Activated CD4-positive, alpha-beta T cell treated with anti-CD3 and anti-CD28 coated beads, Interleukin-2, amount 50 U/mL, for 4 hours (primary cell): ENCODE data around the gene SLX1B.
A peak's percentile ranks its signal among the peaks of the same experiment; 100 is the strongest.
"Not testable (repeated sequence)": the region's sequence is repeated elsewhere in the genome, so short reads cannot be mapped to it uniquely, and the experiment has no call there.

Experiments
- DNase-seq, 2 experiments: peaks; one replicate each; pipeline ENCODE4 v3.0.0-alpha.2; 2020

Gene SLX1B

DNA sequence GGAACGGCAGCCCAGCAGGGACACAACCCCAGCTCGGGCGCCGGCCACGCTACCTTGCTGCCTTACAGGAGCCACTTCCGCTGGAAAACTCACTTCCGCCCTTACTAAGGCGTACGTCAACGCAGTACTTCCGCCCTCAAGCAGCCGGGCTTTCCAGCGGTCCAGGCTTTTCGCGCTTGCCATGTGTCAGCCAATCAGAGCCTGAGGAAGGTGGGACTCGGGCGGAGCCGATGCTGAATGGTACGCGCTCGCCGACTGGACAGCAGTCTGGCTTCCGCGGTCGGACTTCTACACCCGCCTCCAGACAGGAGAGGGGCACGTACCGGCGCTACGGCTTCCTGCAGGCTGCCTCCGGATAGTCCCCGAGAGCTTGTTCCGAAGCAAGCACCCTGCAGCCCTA, at the start of gene SLX1B, which contains the start of gene BOLA2:
Gene SLX1B (plus strand): TSS at position 265 of the 400 bp plus-strand sequence.
Gene BOLA2 (minus strand): TSS at position 83 of the 400 bp plus-strand sequence. CDS start 98 bp downstream, outside the sequence.
- DNase-seq, result not testable (repeated sequence)

DNA sequence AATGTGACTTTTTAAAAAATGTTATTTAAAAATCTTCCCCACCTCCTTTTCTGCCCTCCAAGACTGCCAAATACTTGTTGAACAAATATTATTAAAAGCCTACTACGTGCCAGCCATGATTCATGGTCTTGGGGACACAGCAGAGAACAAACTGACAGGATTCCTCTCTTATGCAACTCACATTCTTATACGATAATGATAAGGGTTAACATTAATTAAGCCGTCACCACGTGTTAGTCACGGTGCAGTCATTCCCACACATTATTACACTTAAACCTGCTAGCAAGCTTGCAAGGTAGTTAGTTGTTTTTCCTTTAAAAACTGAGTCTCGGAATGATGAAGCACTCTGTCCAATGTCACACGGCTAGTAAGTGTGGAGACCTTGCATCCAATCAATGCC, 49.1 kb upstream of the SLX1B start:
- DNase-seq, result not testable (repeated sequence)

DNA sequence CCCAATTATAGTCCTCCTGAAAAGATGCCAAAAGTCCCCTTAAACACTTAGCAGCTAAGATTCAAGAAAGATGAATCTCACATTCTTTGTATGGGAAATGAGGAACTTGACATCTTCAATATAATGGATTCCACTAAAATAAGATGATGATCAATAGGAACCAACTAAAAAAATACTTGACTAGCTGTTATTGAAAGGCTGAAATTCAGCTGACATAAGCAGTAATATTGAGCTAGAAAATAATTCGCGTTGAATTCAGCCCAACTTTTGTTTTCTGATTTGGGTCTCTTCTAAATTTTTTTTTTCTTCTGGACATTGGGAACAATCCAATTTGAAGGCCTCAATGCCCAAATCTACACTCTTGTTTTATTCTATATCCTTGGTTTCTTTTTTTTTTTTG, 30.7 kb upstream of the SLX1B start:
- DNase-seq, result not testable (repeated sequence)

DNA sequence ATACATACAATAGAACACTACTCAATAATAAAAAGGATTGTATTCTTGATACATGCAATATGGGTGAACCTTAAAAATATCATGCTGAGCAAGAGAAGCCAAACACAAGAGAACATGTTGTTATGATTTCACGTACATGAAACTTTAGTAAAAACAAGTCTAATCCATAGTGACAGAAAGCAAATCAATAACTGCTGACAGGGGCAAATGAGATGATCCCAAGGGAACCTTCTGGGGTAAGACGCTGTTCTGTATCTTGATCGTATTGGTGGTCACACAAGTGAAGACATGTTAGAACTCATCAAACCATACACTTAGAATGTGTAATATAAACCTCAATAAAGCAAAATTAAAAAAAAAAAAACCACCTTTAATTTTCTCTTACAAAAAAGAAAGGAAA, 28.9 kb upstream of the SLX1B start:
- DNase-seq, result not testable (repeated sequence)

DNA sequence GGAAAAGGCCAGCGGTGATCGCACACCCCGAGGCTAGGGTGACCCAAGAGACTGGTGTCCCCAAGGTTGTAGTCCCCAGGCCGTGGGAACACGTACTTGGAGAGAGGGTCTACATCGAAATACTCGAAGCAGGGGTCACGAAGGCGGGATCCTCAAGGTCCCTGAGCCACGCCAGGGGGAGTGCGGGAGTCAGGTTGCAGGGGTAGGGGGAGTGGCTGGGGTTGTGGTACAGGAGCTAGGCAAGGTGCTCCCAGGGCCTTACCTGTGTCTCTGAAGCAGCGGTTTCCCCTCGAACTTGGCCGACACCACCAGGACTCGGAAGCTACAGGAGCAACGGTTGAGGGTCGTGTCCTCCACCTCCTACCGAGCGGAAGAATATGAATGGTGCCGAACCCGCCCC, 579 bp upstream of the SLX1B start:
- not testable (repeated sequence) for DNase-seq

DNA sequence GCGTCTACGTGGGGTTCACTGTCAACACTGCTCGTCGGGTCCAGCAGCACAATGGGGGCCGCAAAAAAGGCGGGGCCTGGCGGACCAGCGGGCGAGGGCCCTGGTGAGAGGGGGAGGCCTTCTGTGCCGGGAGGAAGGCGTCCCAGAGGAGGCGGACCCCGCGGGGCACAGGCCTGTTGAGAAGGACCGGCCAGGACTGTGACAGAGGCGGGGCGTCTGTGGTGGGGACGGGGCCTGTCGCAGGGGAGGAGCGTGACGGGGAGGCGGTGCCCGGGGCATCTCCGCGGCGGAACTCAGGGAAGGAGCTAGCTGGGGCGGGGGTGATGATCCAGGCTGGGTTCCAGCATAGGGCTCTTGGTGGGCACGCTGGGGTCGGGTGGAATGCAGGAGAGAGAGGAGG, 495 bp downstream of the SLX1B start:
- DNase-seq, result not testable (repeated sequence)

DNA sequence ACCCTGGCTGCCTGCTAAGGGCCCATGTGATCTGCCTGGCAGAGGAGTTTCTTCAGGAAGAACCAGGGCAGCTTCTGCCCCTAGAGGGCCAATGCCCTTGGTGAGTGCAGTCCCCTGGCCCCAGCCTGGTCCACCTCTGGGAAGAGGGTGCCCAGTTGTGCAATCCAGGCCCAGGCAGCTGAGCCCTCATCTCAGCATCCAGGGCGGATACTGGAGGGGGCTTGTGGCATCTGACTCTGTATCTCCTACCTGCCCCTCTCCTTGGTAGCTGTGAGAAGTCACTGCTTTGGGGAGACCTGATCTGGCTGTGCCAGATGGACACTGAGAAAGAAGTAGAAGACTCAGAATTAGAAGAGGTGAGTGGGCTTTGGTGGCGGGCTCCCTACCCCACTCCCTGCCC, 3.3 kb downstream of the SLX1B start:
- DNase-seq, result not testable (repeated sequence)

DNA sequence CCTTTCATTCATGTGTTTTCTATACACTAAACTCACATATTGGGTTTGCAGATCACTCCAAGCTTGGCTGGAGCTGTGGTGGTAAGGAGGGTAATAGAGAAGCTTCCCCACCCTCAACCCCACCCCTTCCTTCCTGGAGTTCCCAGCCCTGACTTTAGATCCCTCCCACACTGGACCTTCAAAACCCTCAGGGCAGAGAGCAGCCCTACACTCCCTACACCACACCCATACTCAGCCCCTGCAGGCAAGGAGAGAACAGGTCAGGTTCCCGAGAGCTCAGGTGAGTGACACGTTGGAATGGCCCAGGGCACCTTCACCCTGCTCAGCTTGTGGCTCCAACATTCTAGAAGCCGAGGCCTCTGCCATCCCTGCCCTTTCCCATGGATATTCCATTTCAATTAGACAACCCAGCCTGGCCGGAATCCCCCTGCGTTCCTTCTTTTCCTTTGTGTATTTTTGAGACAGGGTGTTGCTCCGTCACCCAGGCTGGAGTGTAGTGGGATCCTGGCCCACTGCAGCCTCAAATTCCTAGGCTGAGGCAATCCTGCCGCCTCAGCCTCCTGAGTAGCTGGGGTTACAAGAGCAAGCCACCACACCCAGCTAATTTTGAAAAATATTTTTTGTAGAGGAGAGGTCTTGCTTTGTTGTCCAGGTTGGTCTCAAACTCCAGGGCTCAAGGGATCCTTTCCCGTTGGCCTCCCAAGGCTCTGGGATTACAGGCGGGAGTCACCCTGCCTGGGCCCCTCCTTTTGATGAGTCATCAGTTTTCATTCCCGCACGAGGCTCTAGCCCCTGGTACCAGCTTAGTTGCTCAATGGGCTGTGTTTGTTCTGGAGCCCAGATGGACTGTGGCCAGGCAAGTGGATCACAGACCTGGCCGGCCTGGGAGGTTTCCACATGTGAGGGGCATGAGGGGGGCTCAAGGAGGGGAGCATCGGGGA, 5.6 kb downstream of the SLX1B start, which contains the start of gene SULT1A4:
Gene SULT1A4 (plus strand): TSS at position 208 of the 941 bp plus-strand sequence. CDS start 1,473 bp downstream, outside the sequence.
- DNase-seq, result not testable (repeated sequence)

DNA sequence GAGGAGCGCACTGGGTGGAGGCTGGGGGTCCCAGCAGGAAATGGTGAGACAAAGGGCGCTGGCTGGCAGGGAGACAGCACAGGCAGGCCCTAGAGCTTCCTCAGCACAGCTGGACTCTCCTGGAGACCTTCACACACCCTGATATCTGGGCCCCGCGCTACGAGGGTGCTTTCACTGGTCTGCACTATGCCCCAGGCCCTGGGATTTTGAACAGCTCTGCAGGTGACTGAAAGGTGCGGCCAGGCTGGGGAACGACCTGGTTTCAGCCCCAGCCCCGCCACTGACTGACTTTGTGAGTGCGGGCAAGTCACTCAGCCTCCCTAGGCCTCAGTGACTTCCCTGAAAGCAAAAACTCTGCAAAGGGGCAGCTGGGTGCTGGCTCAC, 6.3 kb downstream of the SLX1B start:
- not testable (repeated sequence) for DNase-seq

DNA sequence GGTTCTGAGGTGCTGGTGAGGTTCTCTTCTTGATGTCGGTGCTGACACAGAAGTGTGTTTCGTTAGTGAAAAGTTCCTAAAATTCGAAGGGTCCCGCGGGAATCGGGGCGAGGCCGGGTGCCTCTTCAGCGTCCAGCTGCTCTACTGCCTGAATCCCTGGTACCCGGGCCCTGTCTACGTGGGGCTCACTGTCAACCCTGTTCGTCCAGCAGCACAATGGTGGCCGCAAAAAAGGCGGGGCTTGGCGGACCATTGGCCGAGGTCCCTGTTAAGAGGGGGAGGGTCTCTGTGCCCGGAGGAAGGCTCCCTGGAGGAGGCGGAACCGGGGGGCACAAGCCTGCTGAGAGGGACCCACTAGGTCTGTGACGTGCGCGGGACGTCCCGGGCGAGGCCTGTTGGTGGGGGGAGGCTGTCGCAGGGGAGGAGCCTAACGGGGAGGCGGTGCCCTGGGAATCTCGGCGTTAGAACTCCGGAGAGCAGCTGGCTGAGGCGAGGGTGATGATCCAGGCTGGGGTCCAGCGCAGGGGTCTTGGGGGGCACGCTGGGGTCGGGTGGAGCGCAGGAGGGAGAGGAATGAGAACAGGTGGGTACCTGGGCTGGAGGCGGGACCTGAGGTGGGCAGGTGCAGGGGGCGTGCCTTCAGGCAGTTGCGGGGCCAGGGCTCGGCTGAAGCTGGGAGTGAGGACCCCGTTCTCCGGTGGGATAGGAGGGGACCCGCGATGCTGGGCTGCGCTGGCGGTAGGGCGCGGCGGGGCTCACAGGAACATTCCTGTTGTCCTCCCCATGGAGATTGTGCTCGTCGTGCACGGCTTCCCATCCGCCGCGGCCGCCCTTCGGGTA, 11.9 kb downstream of the SLX1B start:
- DNase-seq, result not testable (repeated sequence)

DNA sequence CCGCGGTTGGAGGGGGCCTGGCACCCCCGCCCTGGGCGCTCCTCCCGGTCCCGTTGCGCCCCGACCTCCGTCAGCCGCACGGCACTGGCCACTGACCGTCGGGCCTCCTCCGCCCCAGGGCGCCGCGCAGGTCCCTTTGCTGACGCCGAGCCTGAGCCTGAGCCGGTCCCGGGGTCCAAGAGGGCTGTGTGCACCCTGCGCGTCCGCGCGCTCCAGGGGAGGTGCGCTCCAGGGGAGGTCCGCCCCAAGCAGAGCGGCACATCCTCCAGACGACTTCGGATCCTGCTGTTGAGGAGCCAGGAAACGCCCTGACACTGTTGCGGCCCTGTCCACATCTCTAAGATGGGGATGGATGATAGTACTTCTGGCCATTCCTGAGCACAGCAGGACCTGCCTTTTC, 12.6 kb downstream of the SLX1B start:
- not testable (repeated sequence) for DNase-seq

DNA sequence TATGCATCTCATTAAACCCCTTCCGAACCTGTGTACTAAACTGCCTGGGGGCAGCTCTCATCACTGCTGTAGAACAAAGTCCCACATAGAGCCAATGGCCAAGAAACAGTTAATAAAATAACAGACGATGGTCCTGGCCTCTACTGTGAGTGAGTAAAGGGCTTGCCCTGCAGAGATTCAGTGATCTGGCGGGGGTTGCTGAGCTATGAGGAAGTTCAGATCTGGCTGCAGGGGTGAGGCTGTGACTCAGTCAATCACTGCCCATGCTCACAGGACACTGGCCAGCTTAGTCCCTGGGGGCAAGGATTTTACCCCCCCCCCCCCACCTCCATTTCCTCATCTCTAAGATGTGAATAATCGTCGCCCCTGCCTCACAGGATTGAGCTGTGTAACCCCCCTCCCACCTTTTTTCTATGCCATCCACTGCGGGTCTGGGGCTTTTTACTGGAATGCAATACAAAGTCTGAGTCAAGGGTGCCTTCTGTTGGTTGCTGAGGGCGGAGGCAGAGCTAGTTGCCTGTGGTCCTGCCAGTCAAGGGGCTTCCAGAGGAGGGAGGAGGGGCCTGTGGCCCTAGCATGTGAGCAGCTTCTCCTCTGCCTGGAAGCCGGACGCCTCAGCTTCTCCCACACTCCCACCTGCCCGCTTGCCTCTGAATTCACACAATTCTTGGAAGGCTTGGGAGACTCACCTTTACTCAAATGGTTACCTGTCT, 13.5 kb downstream of the SLX1B start:
- DNase-seq, result not testable (repeated sequence)

DNA sequence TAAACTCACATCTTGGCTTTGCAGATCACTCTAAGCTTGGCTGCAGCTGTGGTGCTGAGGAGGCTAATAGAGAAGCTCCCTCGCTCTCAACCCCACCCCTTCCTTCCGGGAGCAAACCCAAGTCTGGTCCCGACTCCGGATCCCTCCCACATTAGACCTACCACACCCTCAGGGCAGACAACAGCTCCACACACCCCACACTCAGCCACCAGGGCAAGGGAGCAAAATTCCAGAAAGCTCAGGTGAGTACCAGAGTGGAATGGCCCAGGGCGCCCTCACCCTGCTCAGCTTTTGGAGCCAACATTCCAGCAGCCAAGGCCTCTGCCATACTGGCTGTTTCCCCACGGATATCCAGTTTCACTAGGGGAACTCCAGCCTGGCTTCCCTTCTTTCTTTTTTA, 15.3 kb downstream of the SLX1B start:
- DNase-seq, result peak; percentile 6 to 15

DNA sequence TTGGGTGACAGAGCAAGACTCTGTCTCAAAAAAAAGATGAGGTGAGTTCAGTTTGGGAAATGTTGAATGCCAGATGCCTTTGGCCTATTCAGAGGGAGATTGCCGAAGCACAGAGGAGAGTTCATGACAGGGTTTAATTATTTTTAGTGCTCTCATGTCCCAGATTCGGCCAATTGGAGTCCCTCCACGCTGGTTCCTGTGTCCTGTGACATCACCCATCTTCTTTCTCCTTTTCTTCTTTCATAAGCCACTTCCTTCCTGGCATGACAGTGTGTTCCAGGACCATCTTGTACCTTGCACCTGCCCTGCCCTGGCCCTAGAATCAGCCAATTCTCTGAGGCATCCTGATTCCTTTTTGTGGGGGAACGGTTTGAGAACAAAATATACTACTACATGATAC, 17.7 kb downstream of the SLX1B start:
- not testable (repeated sequence) for DNase-seq

DNA sequence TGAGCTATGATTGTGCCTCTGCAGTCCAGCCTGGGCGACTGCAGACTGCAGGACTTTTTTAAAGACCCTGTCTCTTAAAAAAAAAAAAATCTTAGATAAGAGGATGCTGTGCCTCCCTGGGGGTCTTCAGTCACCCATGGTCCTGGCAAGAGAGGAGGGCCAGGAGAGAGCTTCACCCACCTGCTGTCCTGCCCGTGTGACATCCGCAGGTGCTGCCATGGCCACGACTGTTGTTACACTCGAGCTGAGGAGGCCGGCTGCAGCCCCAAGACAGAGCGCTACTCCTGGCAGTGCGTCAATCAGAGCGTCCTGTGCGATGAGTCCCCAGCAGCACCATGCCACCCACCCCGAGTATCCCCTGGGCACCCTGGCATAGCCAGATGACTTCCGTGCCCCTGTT, 27.9 kb downstream of the SLX1B start:
- DNase-seq, result peak in 1 of 2 experiments; percentile 0

DNA sequence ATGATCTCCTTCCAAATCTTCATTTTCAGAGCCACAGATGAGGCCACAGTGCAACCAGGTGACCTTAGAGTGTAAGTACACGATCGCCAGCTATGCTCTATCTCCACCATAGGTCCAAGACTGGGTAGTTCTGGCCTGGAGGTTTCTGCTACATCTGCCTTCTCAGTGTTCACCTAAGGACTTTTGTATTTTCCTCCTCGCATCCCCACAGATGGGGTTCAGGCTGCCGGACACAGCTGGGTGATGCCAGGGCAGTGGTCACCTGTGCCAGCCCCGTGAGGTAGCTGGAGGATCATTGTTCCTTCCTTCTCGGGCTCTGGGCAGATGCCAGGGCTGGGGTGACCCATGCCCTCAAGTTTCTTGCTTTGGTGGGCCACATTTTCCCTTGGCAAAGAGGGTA, 52.0 kb downstream of the SLX1B start, which contains the start of gene NPIPB12:
Gene NPIPB12 (minus strand): TSS at position 101 of the 400 bp plus-strand sequence.
- DNase-seq, result not testable (repeated sequence)
